ENCODE results near the gene C10orf67. TPM values are rescaled to one million over a fixed set of nuclear protein-coding genes. Genes with fewer than 3 reads are reported as not detected.

The C10orf67 gene
- total RNA-seq, 1 donor from 2014 or later = not detected

DNA sequence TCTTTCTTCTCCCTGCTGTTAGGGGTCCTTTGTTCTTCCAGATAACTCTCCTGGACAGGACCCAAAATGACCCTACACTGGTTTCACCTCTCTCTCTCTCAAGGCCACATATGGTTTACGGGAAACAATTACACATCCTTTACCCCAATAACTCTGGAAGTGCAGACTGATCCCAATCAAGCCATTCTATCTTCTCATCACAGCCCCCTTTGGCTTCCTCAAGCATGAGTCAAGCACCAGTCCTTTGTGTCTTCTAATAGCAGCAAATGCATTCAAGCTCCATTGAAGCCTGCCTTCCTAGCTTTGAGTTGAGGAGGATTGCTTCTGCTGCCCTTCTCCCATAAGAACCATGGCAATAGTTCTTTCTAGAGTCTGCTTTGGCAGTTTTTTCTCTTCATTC, 20.2 kb downstream of the C10orf67 start:
- Histone ChIP-seq H3K4me1 (no peaks in the 10 kb centered on the region), H3K4me3 (no peak overlapping the region), H3K27ac (no peak overlapping the region), H3K27me3 (no peaks in the 10 kb centered on the region), H3K36me3 (no peaks in the 10 kb centered on the region), H3K9me3 (no peaks in the 10 kb centered on the region)
- no peak for DNase-seq (ENCODE audit: extremely low spot score in 2 of 2)
- intact Hi-C loops (cut with DNase I) = no loop called here
- TF ChIP-seq POLR2AphosphoS5 (IDR thresholded peaks at IDR 0.05; ENCODE audit: insufficient read depth in 1 of 2, low read depth in 1 of 2) (no peak), CTCF (IDR thresholded peaks at IDR 0.05) (no peak), POLR2A (IDR thresholded peaks at IDR 0.05) (no peak)

- no peak for DNase-seq (ENCODE audit: extremely low spot score in 2 of 2)
- intact Hi-C loops (cut with DNase I) = no loop called here
- Histone ChIP-seq H3K27me3 (no peaks in the 10 kb centered on the region), H3K9me3 (no peaks in the 10 kb centered on the region), H3K4me1 (no peaks in the 10 kb centered on the region), H3K36me3 (no peaks in the 10 kb centered on the region), H3K27ac (no peak overlapping the region), H3K4me3 (no peak overlapping the region)
- TF ChIP-seq CTCF (IDR thresholded peaks at IDR 0.05) (no peak), POLR2A (IDR thresholded peaks at IDR 0.05) (no peak), POLR2AphosphoS5 (IDR thresholded peaks at IDR 0.05; ENCODE audit: insufficient read depth in 1 of 2, low read depth in 1 of 2) (no peak)
Observed at GRCh38 chr10:23322082-23322481, 22.5 kb downstream of the C10orf67 start.

DNA sequence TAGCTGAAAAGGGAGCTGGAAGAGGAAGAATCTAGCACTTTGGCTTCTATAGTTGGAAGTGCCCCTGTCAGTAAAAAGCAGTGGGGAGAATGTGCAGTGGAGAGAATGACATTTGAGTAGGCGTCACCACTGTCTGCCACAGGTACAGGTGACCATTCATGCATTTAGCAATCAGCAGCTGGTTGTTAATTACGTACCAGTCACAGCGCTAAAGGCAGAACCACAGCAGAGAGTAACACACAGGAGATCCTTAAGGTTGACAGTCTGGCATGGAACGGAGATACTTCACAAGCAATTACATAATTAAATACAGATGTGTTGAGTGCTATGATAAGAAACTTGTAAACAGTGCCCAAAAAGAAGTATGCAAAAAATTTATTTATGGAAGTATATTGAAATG, 24.8 kb downstream of the C10orf67 start:
- H3K4me1 ChIP-seq = no peaks in the 10 kb centered on the region
- H3K4me3 ChIP-seq = no peak overlapping the region
- DNase-seq (ENCODE audit: extremely low spot score in 2 of 2) = no peak
- H3K27me3 ChIP-seq = no peaks in the 10 kb centered on the region
- TF ChIP-seq CTCF (IDR thresholded peaks at IDR 0.05) = no peak
- TF ChIP-seq POLR2A (IDR thresholded peaks at IDR 0.05) = no peak
- no peak for TF ChIP-seq POLR2AphosphoS5 (IDR thresholded peaks at IDR 0.05; ENCODE audit: insufficient read depth in 1 of 2, low read depth in 1 of 2)
- no peaks in the 10 kb centered on the region for H3K36me3 ChIP-seq
- H3K9me3 ChIP-seq = no peaks in the 10 kb centered on the region
- intact Hi-C loops (cut with DNase I) = loop anchor here (5.0 kb wide), 1 partner anchor 207 kb away; no protein-coding TSS in a partner anchor
- no peak overlapping the region for H3K27ac ChIP-seq

DNA sequence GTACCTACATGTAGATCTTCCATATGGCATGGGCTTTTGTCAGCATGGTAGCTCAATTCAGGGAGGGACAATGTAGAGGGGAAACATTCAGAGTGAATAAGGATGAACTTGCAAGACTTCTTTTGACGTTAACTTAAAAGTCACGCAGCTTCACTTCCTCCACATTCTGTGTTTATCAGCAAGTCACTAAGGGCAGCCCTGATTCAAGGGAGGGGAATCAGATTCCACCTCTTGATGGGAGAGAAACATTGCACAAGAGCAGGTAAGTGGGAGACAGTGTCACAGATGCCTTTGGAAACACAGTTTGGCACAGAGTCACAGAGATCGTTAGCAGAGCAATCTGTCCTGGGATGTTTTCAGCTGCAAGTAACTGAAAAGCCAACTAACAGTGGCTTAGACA, 26.2 kb downstream of the C10orf67 start:
- intact Hi-C loops (cut with DNase I) = loop anchor here (5.0 kb wide), 1 partner anchor 209 kb away; no protein-coding TSS in a partner anchor
- H3K4me1 ChIP-seq = no peaks in the 10 kb centered on the region
- H3K4me3 ChIP-seq = no peak overlapping the region
- TF ChIP-seq POLR2A (IDR thresholded peaks at IDR 0.05) = no peak
- no peak for TF ChIP-seq CTCF (IDR thresholded peaks at IDR 0.05)
- no peak for TF ChIP-seq POLR2AphosphoS5 (IDR thresholded peaks at IDR 0.05; ENCODE audit: insufficient read depth in 1 of 2, low read depth in 1 of 2)
- H3K27ac ChIP-seq = no peak overlapping the region
- no peaks in the 10 kb centered on the region for H3K9me3 ChIP-seq
- H3K27me3 ChIP-seq = no peaks in the 10 kb centered on the region
- no peak for DNase-seq (ENCODE audit: extremely low spot score in 2 of 2)
- no peaks in the 10 kb centered on the region for H3K36me3 ChIP-seq

- Histone ChIP-seq H3K36me3 (no peaks in the 10 kb centered on the region), H3K9me3 (no peaks in the 10 kb centered on the region), H3K27me3 (no peaks in the 10 kb centered on the region), H3K4me1 (no peaks in the 10 kb centered on the region), H3K4me3 (no peak overlapping the region), H3K27ac (no peak overlapping the region)
- DNase-seq (ENCODE audit: extremely low spot score in 2 of 2) = no peak
- intact Hi-C loops (cut with DNase I) = loop anchor here (5.0 kb wide), 1 partner anchor 210 kb away; no protein-coding TSS in a partner anchor
- TF ChIP-seq CTCF (IDR thresholded peaks at IDR 0.05) (no peak), POLR2AphosphoS5 (IDR thresholded peaks at IDR 0.05; ENCODE audit: insufficient read depth in 1 of 2, low read depth in 1 of 2) (no peak), POLR2A (IDR thresholded peaks at IDR 0.05) (no peak)
Observed at GRCh38 chr10:23317416-23317815, 27.2 kb downstream of the C10orf67 start.
